A673 (cell line): ENCODE results near the gene SCAF1.

Experiments used
- CTCF ChIP-seq: fragments of 300-800, 200-600 bp; sonication (generic); conservative IDR thresholded peaks from 2 replicates; pipeline ENCODE4 v1.5.1; 2017; ENCODE audit warnings: low read depth, mild to moderate bottlenecking, antibody characterized with exemption, low read length, moderate library complexity, mixed read lengths
- EZH2 ChIP-seq: fragments of 200-600 bp; sonication (generic); IDR thresholded peaks from 2 replicates; pipeline ENCODE4 v1.6.1; 2017; ENCODE audit warnings: borderline replicate concordance, low read depth, mild to moderate bottlenecking, mixed read lengths, antibody characterized with exemption, low read length; ENCODE audit not compliant: poor library complexity, severe bottlenecking

GRCh38 chr19:49613374-49613773, 28.6 kb upstream of the SCAF1 start:
- TF ChIP-seq CTCF, result no peak
- no peak for TF ChIP-seq EZH2
